Measurements from ENCODE around the gene DELE1. TPM values are rescaled to one million over a fixed set of nuclear protein-coding genes. Genes with fewer than 3 reads are reported as not detected.

DELE1 gene
- total and polyA plus RNA-seq, 2 donors (not counting 1 experiment from before 2014, with no cell fraction given): 124 to 127 TPM

GRCh38 chr5:141941307-141941706, 17.6 kb downstream of the DELE1 start:
- Histone ChIP-seq H3K9ac (ENCODE audit: low read length) (no peak overlapping the region), H3K27ac (ENCODE audit: low read length in 2 of 2) (no peak overlapping the region), H3K4me3 (ENCODE audit: control extremely low read depth in 1 of 5, extremely low read depth in 1 of 5, insufficient read depth in 1 of 5, low read depth in 2 of 5, low read length in 4 of 5) (no peak overlapping the region), H3K79me2 (ENCODE audit: control insufficient read depth, insufficient read depth, low read length) (no peaks in the 10 kb centered on the region), H3K9me3 (ENCODE audit: control extremely low read depth in 1 of 3, control insufficient read depth in 2 of 3, insufficient read depth in 1 of 3, low read length in 2 of 3) (no peaks in the 10 kb centered on the region), H3K4me2 (replicated peaks; ENCODE audit: low read depth, low read length, poor library complexity, severe bottlenecking) (no peak overlapping the region), H3K27me3 (replicated peaks in 1 of 4; ENCODE audit: control extremely low read depth in 1 of 4, control insufficient read depth in 3 of 4, insufficient read depth in 4 of 4, low read length in 3 of 4) (no peaks in the 10 kb centered on the region), H2AFZ (ENCODE audit: insufficient read depth, low read depth, low read length, poor library complexity, severe bottlenecking) (no peak overlapping the region), H4K20me1 (ENCODE audit: control insufficient read depth, insufficient read depth, low read length, poor library complexity, severe bottlenecking) (no peaks in the 10 kb centered on the region), H3K36me3 (replicated peaks in 1 of 2; ENCODE audit: control extremely low read depth in 1 of 2, control insufficient read depth in 1 of 2, extremely low read depth in 1 of 2, insufficient read depth in 2 of 2, low read length in 1 of 2) (peaks cover 2 to 25% of the 10 kb centered on the region in 2 experiments), H3K4me1 (ENCODE audit: control insufficient read depth in 2 of 2, insufficient read depth in 2 of 2, low read length in 2 of 2) (no peaks in the 10 kb centered on the region)
- H3K9me3 Mint-ChIP-seq (ENCODE audit: insufficient read depth): no peaks in the 10 kb centered on the region
- ChIA-PET POLR2A (no interaction called here), CTCF (interaction anchor here (0.6 to 4.5 kb wide), 2 partner anchors 19 to 52 kb away, joined by 4 to 25 read pairs; no protein-coding TSS in a partner anchor)
- DNase-seq (no peak), ATAC-seq (ENCODE audit: low read depth) (no peak)
- WGBS (ENCODE audit: insufficient coverage): 78% methylated on average over 5 of the region's 6 CpGs
- TF ChIP-seq EZH2 (IDR thresholded peaks at IDR 0.05; ENCODE audit: borderline replicate concordance, insufficient read depth, low read depth, low read length, poor library complexity, severe bottlenecking) (no peak), CTCF (IDR thresholded peaks at IDR 0.05) (no peak)
- H3K27me3 Mint-ChIP-seq: no peaks in the 10 kb centered on the region
- intact Hi-C loops (cut with micrococcal nuclease): no loop called here
- H3K4me3 Mint-ChIP-seq: no peak overlapping the region
- H3K27ac Mint-ChIP-seq: peak overlapping the region; percentile 59
- H3K4me1 Mint-ChIP-seq: no peaks in the 10 kb centered on the region

DNA sequence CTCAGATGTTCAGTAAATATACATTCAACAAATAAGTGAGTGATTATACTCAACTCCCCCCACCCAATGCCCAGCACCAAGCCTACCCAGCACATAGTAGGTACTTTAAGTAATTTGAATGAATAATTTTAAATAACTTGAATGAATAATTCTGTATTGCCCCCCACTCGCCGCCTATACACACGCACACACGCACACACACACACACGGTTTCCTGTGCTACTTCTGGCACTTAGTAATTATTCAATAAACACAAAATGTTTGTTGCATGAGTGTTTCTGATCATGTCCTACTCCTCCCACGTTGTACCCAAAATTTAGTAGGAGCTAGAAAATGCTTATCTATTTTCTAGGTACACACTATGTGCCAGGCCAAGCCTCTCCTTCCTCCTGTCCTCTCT, 18.1 kb downstream of the DELE1 start:
- POLR2A ChIA-PET: no interaction called here
- TF ChIP-seq CTCF (IDR thresholded peaks at IDR 0.05): no peak
- TF ChIP-seq EZH2 (IDR thresholded peaks at IDR 0.05; ENCODE audit: borderline replicate concordance, insufficient read depth, low read depth, low read length, poor library complexity, severe bottlenecking): no peak
- no peak overlapping the region for H3K27ac ChIP-seq (ENCODE audit: low read length in 2 of 2)
- H3K79me2 ChIP-seq (ENCODE audit: control insufficient read depth, insufficient read depth, low read length): no peaks in the 10 kb centered on the region
- no peaks in the 10 kb centered on the region for H3K4me1 ChIP-seq (ENCODE audit: control insufficient read depth in 2 of 2, insufficient read depth in 2 of 2, low read length in 2 of 2)
- no peak overlapping the region for H3K9ac ChIP-seq (ENCODE audit: low read length)
- H3K27ac Mint-ChIP-seq: no peak overlapping the region
- no peaks in the 10 kb centered on the region for H3K27me3 Mint-ChIP-seq
- H3K4me3 Mint-ChIP-seq: no peak overlapping the region
- no peaks in the 10 kb centered on the region for H3K9me3 ChIP-seq (ENCODE audit: control extremely low read depth in 1 of 3, control insufficient read depth in 2 of 3, insufficient read depth in 1 of 3, low read length in 2 of 3)
- H3K36me3 ChIP-seq (replicated peaks in 1 of 2; ENCODE audit: control extremely low read depth in 1 of 2, control insufficient read depth in 1 of 2, extremely low read depth in 1 of 2, insufficient read depth in 2 of 2, low read length in 1 of 2): peaks cover 2 to 24% of the 10 kb centered on the region in 2 experiments
- no peaks in the 10 kb centered on the region for H4K20me1 ChIP-seq (ENCODE audit: control insufficient read depth, insufficient read depth, low read length, poor library complexity, severe bottlenecking)
- no peak overlapping the region for H2AFZ ChIP-seq (ENCODE audit: insufficient read depth, low read depth, low read length, poor library complexity, severe bottlenecking)
- H3K4me3 ChIP-seq (ENCODE audit: control extremely low read depth in 1 of 5, extremely low read depth in 1 of 5, insufficient read depth in 1 of 5, low read depth in 2 of 5, low read length in 4 of 5): no peak overlapping the region
- intact Hi-C loops (cut with micrococcal nuclease): no loop called here
- no peak overlapping the region for H3K4me2 ChIP-seq (replicated peaks; ENCODE audit: low read depth, low read length, poor library complexity, severe bottlenecking)
- H3K27me3 ChIP-seq (replicated peaks in 1 of 4; ENCODE audit: control extremely low read depth in 1 of 4, control insufficient read depth in 3 of 4, insufficient read depth in 4 of 4, low read length in 3 of 4): no peaks in the 10 kb centered on the region
- ATAC-seq (ENCODE audit: low read depth): no peak
- CTCF ChIA-PET: interaction anchor here (0.6 to 4.5 kb wide), 3 partner anchors 19 to 279 kb away, joined by 3 to 25 read pairs (median 4); no protein-coding TSS in a partner anchor
- 67% methylated on average over 1 of the region's 6 CpGs for WGBS (ENCODE audit: insufficient coverage)
- no peaks in the 10 kb centered on the region for H3K4me1 Mint-ChIP-seq
- no peaks in the 10 kb centered on the region for H3K9me3 Mint-ChIP-seq (ENCODE audit: insufficient read depth)
- no peak for DNase-seq
